Endothelial cell of umbilical vein (primary cell): ENCODE data around the gene CLSTN2. TPM values are rescaled to one million over a fixed set of nuclear protein-coding genes. Genes with fewer than 3 reads are reported as not detected.

ENCODE experiments used
- BruUV-seq: library from RNA; stranded (reverse); fragments of 400-500 nt; replicated peaks from 2 replicates; lab custom pipeline; 2021; lab: Mats Ljungman, UMichigan
- CTCF ChIA-PET: fragments of 300-600, 350-600 bp; sonication (Branson Sonifier 250); formaldehyde crosslinking; loops from one replicate; lab custom pipeline; 2021; ENCODE audit warnings: antibody characterized with exemption, inconsistent platforms; lab: Charles Lee
- POLR2A ChIA-PET: fragments of 300-600, 350-600 bp; sonication (Branson Sonifier 250); formaldehyde crosslinking; loops from one replicate; lab custom pipeline; 2021; ENCODE audit warnings: antibody characterized with exemption, inconsistent platforms; lab: Charles Lee
- DNase-seq: peaks from one replicate; pipeline ENCODE4 v3.0.0-alpha.2; 2011; ENCODE audit warnings: low read depth, low spot score
- FAIRE-seq: peaks from 2 replicates; lab custom pipeline; 2011; peaks lifted over from hg19 to GRCh38; lab: Jason Lieb, UNC
- H2AFZ ChIP-seq: 2 replicates; pipeline ENCODE4 v1.6.0; 2012; ENCODE audit warnings: low read depth, low read length, control low read depth, inconsistent platforms
- H3K27ac ChIP-seq: 2 replicates; pipeline ENCODE4 v1.5.1; 2011; ENCODE audit warnings: low read depth, mild to moderate bottlenecking, control low read depth, low read length, moderate library complexity; ENCODE audit not compliant: insufficient read depth
- H3K27me3 ChIP-seq, 2 experiments: 2 replicates each; pipeline versions ENCODE4 v1.6.0 to v1.6.1; 2011; ENCODE audit warnings: low read length in 2 of 2, mixed read lengths in 1 of 2; ENCODE audit not compliant: control insufficient read depth in 2 of 2, insufficient read depth in 2 of 2
- H3K36me3 ChIP-seq, 2 experiments: 2 replicates in 1 of 2; 3 replicates in 1 of 2; pipeline ENCODE4 v1.5.1; 2011; ENCODE audit warnings: low read length in 2 of 2, mild to moderate bottlenecking in 1 of 2, moderate library complexity in 1 of 2; ENCODE audit not compliant: control insufficient read depth in 2 of 2, insufficient read depth in 2 of 2; ENCODE audit errors: extremely low read depth in 1 of 2
- H3K4me1 ChIP-seq: 3 replicates; pipeline ENCODE4 v1.5.1; 2011; ENCODE audit warnings: mild to moderate bottlenecking, low read length; ENCODE audit not compliant: control insufficient read depth, insufficient read depth; ENCODE audit errors: extremely low read depth
- H3K4me2 ChIP-seq: 2 replicates; pipeline ENCODE4 v1.6.1; 2011; ENCODE audit warnings: low read length, control low read depth, mixed read lengths; ENCODE audit not compliant: insufficient read depth
- H3K4me3 ChIP-seq, 3 experiments: fragments of 200-600 bp in 1 of 3; sonication (generic), shearing (Covaris generic) in 1 of 3; replicated peaks in 1 of 3; 2 replicates each; pipeline ENCODE4 v1.5.1; 2011 to 2016; ENCODE audit warnings: control low read depth in 3 of 3, low read length in 3 of 3, mild to moderate bottlenecking in 2 of 3, inconsistent platforms in 1 of 3, low read depth in 1 of 3, moderate library complexity in 1 of 3; ENCODE audit not compliant: insufficient read depth in 1 of 3
- H3K79me2 ChIP-seq: 2 replicates; pipeline ENCODE4 v1.6.0; 2012; ENCODE audit warnings: low read length, inconsistent platforms; ENCODE audit not compliant: control insufficient read depth, insufficient read depth
- H3K9ac ChIP-seq: replicated peaks from 2 replicates; pipeline ENCODE3; 2011; ENCODE audit warnings: low read length, control low read depth; ENCODE audit not compliant: insufficient read depth; ENCODE audit errors: extremely low read depth
- H3K9me1 ChIP-seq: replicated peaks from 3 replicates; pipeline ENCODE4 v1.6.0; 2011; ENCODE audit warnings: mild to moderate bottlenecking, low read length; ENCODE audit not compliant: control insufficient read depth, insufficient read depth; ENCODE audit errors: extremely low read depth
- H3K9me3 ChIP-seq: replicated peaks from 2 replicates; pipeline ENCODE4 v1.5.1; 2012; ENCODE audit warnings: low read length, inconsistent platforms; ENCODE audit not compliant: control insufficient read depth, insufficient read depth
- H4K20me1 ChIP-seq: replicated peaks from 2 replicates; pipeline ENCODE3; 2011; ENCODE audit warnings: mild to moderate bottlenecking, low read length; ENCODE audit not compliant: control insufficient read depth, insufficient read depth; ENCODE audit errors: extremely low read depth
- CTCF ChIP-seq, 2 donors: IDR thresholded peaks; 1 replicate in 1 of 2; 2 replicates in 1 of 2; pipeline ENCODE4 v1.5.1; 2011; ENCODE audit warnings: low read length in 2 of 2, mild to moderate bottlenecking in 2 of 2, moderate library complexity in 2 of 2, control low read depth in 1 of 2, inconsistent platforms in 1 of 2, low read depth in 1 of 2; ENCODE audit not compliant: insufficient read depth in 1 of 2; ENCODE audit errors: extremely low read depth in 1 of 2
- EZH2 ChIP-seq: IDR thresholded peaks from 2 replicates; pipeline ENCODE4 v1.6.1; 2012; ENCODE audit warnings: borderline replicate concordance, low read depth, mild to moderate bottlenecking, moderate library complexity, low read length, inconsistent platforms; ENCODE audit not compliant: severe bottlenecking
- FOS ChIP-seq: IDR thresholded peaks from 2 replicates; pipeline ENCODE4 v1.6.1; 2011; ENCODE audit warnings: mild to moderate bottlenecking, low read length, moderate library complexity, borderline replicate concordance; ENCODE audit not compliant: insufficient read depth
- GATA2 ChIP-seq: IDR thresholded peaks from 2 replicates; pipeline ENCODE4 v1.7.0; 2011; ENCODE audit warnings: low read depth, mild to moderate bottlenecking, moderate library complexity, mixed read lengths, low read length; ENCODE audit not compliant: insufficient read length, insufficient read depth
- JUN ChIP-seq: IDR thresholded peaks from 2 replicates; pipeline ENCODE4 v1.6.1; 2011; ENCODE audit warnings: borderline replicate concordance, low read depth; ENCODE audit not compliant: insufficient read length, insufficient read depth
- MAX ChIP-seq: IDR thresholded peaks from 2 replicates; pipeline ENCODE4 v1.6.1; 2011; ENCODE audit not compliant: insufficient read depth, insufficient read length
- MYC ChIP-seq: IDR thresholded peaks from one replicate; pipeline ENCODE4 v1.6.1; 2011; ENCODE audit warnings: mild to moderate bottlenecking, low read depth, low read length
- POLR2A ChIP-seq: IDR thresholded peaks from 2 replicates; pipeline ENCODE4 v1.6.1; 2012; ENCODE audit warnings: low read depth, mild to moderate bottlenecking, control low read depth, low read length
- POLR2AphosphoS5 ChIP-seq: IDR thresholded peaks from 2 replicates; pipeline ENCODE4 v1.6.1; 2012; ENCODE audit warnings: low read depth, mild to moderate bottlenecking, control low read depth, low read length, moderate library complexity; ENCODE audit not compliant: insufficient read depth
- dilution Hi-C: fragments of 300-500 bp; cut with MboI; formaldehyde crosslinking; loops from one replicate; pipeline ENCODE4 v1.15.0; 2019; ENCODE audit warnings: low sequenced_read_pairs; ENCODE audit not compliant: extremely low pct_ligation_motif_present
- intact Hi-C: fragments of 100-400 bp; cut with micrococcal nuclease; formaldehyde crosslinking; loops from one replicate; pipeline ENCODE4 v1.10.0; 2022
- polyA plus RNA-seq, 4 experiments: library from polyadenylated mRNA; depleted of rRNA in 3 of 4; stranded (reverse) in 3 of 4; unstranded in 1 of 4; fragments of >200 nt; gene quantifications; 2 replicates each; pipeline versions ENCODE4 v1.2.1 to v1.2.3, GENCODE V29; 2011 to 2012; ENCODE audit warnings: missing spikeins in 1 of 4
- total RNA-seq: library from RNA; stranded (reverse); gene quantifications from 2 replicates; pipeline ENCODE4 v1.2.3, GENCODE V29; 2021

The CLSTN2 gene
- total and polyA plus RNA-seq, 2 donors (not counting 3 experiments of a cell fraction or from before 2014, with no cell fraction given), result 0.26 to 0.38 TPM

GRCh38 chr3:140274429-140274828 is 339.4 kb downstream of the CLSTN2 start:
- TF ChIP-seq POLR2A (no peak), POLR2AphosphoS5 (no peak), EZH2 (no peak), FOS (no peak), GATA2 (no peak), CTCF (IDR thresholded peaks at IDR 0.05; ENCODE audit: extremely low read depth in 1 of 2, insufficient read depth in 1 of 2, low read depth in 1 of 2, low read length in 2 of 2) (no peak), JUN (no peak), MAX (no peak), MYC (no peak)
- H3K27ac ChIP-seq, result no peak overlapping the region
- BruUV-seq, result no TSS peak
- H3K9ac ChIP-seq, result no peak overlapping the region
- CTCF ChIA-PET, result no interaction called here
- no peaks in the 10 kb centered on the region for H3K9me3 ChIP-seq
- H3K4me3 ChIP-seq, result no peak overlapping the region
- H3K36me3 ChIP-seq, result no peaks in the 10 kb centered on the region
- no peaks in the 10 kb centered on the region for H3K4me1 ChIP-seq
- no peaks in the 10 kb centered on the region for H3K9me1 ChIP-seq
- intact Hi-C loops, result no loop called here
- FAIRE-seq (no peak), DNase-seq (no peak)
- no peaks in the 10 kb centered on the region for H3K27me3 ChIP-seq
- no peak overlapping the region for H2AFZ ChIP-seq
- POLR2A ChIA-PET, result no interaction called here
- H4K20me1 ChIP-seq, result no peaks in the 10 kb centered on the region
- dilution Hi-C loops, result no loop called here
- no peak overlapping the region for H3K4me2 ChIP-seq
- H3K79me2 ChIP-seq, result no peaks in the 10 kb centered on the region
